CD4-positive, alpha-beta T cell treated with Interleukin-21 for 1 hour (primary cell): ENCODE results near the gene GLTP.
A peak's percentile ranks its signal among the peaks of the same experiment; 100 is the strongest.
"Not testable (repeated sequence)": the region's sequence is repeated elsewhere in the genome, so short reads cannot be mapped to it uniquely, and the experiment has no call there.

Experiments
- DNase-seq: peaks from one replicate; pipeline ENCODE4 v3.0.0-alpha.2; 2020

The GLTP gene

DNA sequence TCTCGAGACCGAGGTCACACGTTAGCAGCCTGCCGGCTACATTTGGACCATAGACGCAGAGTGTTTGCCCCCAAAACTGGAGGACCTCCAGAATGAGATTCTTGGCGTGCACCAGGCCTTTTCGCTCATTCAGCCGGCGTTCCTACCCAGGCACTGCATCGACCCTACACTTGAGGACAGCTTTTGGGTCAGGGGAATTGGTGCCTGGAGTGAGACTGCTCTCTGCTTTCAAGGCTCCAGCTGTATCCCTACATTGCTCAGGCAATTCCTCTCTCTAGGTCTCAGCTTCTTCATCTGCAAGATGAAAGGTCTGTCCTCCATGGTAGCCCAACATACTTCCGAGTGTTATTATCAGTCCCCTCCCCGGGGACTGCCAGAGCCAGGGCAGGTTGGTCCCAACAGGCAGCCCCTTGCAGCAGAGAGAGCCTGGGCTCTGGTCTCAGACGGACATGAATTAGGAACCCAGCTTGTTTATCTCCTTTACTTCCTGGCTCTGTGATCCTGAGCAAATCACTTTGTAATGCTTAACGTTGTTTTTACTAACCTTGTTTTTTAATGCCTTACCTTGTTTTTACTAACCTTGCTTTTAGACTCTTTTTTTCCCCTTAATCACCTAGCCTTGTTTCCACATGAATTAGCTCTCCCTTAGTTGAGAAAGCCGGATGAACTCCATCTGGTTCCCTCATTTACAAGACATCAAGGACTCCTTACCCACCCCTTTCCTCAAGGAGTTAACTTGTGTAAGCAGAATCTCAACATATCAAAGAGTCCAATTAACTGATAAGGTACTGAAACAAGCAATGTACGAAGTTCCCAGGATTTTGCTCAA lies 20.6 kb upstream of the GLTP start:
- no peak for DNase-seq

DNA sequence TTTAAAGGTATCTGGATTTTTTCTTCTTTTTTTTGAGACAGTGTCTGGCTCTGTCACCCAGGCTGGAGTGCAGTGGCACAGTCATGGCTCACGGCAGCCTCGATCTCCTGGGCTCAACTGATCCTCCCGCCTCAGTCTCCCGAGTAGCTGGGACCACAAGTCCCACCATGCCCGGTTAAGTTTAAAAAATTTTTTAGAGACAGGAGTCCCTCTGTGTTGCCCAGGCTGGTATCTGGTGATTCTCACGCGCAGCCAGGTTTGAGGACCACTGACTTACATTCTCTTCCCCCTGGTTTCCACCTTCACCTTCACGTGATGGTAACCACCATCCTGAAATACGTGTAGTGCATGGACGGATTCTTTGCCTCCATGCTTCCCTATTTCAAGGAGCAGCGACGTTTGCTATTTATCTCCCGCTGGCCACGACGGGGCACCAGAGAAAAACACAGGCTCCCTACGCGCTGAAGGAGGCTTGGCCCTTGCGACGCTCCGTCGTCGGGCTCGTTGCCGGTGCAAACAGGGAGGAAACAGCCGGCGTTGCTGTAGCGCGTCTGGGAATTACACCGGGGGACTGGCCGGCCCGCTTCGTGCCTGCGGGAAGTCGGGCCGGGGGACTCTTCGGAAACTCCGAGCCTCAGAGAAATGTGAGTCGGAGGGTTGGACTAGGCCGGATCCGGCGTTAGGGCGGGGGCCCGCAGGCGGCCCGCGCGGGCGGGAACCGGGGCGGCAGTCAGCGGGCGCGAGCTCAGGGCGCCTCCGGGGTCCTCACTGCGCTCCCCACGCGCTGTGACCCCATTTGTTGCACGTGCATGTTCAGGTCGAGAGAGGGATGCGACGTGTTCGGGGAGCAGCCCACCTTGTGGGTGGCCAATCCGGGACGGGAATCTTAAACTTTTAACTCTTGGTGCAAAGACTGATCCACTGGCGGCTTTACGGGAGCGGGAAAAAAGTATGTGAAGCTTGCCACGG lies 19.7 kb upstream of the GLTP start, which contains the start of gene TCHP:
TCHP (plus strand) TSS at position 492 of the 969 bp plus-strand sequence. CDS start 2,753 bp downstream, outside the sequence.
- peak; percentile 82 for DNase-seq

DNA sequence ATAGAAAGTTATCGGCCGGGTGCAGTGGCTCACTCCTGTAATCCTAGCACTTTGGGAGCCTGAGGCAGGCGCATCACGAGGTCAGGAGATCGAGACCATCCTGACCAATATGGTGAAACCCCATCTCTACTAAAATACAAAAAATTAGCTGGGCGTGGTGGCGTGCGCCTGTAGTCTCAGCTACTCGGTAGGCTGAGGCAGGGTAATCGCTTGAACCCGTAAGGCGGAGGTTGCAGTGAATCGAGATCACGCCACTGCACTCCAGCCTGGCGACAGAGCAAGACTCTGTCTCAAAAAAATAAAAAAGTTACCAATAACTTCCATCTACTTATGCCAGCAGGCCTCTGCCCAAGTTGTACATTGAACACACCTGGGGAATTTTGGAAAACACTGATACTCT lies 19.0 kb upstream of the GLTP start:
- not testable (repeated sequence) for DNase-seq

DNA sequence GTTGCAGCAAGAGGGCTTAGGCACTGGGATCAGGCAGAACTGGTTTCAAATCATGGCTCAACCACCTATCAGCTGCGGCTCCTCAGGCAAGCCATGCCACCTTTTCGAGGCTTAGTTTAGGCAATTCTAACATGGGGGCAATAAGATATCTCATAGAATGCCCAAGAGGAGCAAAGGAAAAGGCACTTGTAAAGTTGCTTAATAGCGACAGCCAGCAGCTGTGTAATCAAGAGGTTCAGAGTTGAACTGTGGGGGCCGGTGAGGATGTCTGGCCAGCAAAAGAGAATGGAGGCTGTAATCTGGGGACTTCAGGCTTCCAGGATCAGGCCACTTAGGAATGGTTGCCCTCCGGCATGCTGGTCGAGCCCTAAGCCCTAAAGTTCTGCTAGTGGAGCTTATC lies 16.7 kb upstream of the GLTP start:
- no peak for DNase-seq

DNA sequence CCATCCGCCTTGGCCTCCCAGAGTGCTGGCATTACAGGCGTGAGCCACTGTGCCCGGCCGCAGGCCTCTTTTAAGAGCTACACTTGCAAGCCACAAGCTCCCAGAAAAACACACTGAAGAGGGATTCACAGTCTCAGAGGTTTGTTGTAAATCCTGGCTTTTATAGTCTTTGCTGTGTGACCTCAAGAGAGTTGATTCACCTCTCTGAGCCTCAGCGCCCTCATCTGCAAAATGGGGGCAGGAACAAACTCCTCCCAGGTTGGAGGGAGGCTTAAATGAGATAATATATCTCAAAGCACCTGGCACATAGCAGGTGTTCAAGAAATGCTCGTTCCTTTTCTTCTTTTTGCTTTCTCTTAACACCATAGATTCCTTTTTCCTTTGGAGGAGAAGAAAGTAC lies 15.8 kb upstream of the GLTP start:
- no peak for DNase-seq

DNA sequence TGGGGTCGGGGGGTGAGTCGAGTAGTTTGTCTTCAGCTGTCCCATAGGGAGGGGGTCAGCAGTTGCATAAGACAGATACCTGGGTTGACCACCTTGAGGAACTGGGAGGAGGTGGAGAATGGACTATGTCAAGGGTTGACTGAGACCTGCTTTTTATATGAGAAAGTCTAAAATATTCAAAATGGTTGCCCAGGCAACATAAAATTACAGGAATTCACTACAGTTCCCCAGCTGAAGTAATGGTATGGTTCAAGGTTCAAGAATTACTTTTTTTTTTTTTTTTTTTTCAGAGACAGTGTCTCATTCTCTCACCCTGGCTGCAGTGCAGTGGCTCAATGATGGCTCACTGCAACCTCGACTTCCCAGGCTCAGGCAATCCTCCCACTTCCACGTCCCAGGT lies 14.6 kb upstream of the GLTP start:
- DNase-seq: no peak

DNA sequence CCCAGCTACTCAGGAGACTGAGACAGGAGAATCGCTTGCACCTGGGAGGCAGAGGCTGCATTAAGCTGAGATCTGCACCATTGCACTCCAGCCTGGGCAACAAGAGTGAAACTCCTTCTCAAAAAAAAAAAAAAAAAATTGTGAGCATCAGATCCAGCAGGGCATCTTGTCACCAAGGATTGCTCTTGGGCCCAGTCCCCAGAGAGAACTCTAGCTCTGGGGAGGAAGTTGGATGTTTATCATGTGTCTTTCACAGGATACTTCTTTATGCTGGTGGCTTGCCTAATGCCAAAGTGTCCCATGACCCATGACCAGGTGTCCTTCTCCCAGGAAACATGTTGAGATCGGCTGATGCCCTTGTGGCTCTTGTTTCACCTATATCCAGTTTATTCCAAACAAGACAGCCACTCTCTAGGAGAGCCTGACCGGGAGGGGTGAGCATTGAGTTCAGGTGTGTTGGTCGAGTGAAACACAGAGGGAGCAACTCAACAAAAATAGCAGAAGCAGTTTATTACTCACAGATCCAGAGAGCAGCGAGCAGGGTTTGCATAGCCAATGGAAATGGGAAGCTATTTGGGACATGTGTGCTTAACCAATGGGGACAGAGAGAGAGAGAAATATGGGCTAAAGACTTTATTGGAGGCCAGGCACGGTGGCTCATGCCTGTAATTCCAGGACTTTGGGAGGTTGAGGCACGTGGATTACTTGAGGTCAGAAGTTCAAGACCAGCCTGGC lies 13.1 kb upstream of the GLTP start:
- no peak for DNase-seq

DNA sequence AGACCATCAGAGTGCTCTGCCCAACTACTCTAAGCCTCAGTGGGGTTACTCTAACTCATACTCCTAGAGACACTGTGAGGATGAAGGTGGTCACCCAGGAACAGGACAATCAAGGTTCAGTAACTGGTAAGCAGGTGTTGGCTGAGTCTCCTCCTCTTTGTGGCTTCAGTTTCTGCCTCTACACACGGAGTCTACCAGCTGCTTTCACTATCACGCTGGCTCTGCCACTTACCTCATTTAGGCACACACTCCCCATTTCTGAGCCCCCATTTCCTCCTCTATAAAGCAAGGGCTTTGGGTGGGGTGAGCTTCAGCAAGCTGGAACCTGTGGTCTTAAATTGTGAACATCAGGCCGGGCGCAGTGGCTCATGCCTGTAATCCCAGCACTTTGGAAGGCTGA lies 12.4 kb upstream of the GLTP start:
- peak; percentile 51 for DNase-seq

DNA sequence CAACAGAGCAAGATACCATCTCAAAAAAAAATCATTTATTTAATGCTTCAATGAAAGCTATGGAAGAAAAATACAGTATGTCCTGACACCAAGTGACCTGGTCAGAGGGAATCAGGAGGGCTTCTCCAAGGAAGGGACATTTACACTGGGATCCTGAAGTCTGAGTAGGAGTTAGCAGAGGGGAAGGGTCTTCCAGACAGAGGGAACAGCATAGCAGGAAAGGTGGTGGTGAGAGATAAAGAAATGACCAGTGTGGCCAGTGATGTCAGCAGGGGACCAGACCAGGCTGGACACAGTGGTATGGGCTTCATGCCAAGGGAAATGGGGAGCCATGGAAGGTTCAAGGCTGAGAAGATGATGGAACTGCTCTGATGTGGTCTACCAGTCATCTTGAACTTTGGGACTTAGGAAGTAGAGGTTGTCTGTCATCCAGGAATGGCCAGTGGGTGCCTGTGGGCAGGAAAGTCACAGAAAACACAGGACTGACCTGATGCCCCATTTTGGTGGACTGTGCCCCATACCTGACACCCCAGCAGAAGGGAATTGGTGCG lies 11.9 kb upstream of the GLTP start:
- DNase-seq: no peak

DNA sequence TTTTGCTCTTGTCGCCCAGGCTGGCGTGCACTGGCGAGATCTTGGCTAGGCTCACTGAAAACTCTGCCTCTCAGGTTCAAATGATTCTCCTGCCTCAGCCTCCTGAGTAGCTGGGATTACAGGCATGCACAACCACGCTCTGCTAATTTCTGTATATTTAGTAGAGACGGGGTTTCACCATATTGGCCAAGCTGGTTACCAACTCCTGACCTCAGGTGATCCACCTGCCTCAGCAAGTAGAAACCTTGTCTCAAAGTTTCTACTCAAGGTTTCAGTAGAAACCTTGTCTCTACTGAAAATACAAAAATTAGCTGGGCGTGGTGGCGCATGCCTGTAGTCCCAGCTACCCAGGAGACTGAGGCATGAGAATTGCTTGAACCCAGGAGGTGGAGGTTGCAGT lies 11.4 kb upstream of the GLTP start:
- DNase-seq: not testable (repeated sequence)

DNA sequence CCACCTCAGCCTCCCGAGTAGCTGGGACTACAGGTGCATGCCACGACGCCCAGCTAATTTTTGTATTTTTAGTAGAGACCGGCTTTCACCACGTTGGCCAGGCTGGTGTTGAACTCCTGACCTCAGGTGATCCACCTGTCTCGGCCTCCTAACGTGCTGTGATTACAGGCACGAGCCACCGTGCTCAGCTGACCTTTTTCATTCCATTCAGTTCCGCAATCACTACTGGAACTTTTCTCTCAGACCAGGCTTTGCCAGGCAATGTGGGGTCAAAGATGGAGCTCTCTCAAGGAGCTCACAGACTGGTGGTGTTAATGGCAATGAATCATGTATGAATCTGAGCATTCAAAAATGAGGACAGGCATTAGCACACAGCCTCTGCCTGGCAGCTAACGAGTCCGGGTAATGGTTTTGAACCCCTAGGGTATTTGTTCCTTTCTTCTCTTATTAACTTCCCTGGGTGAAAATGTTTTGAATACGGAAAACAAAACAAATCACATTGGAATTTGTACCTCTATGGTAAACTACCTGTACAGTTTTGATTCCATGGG lies 10.4 kb upstream of the GLTP start:
- DNase-seq: no peak

DNA sequence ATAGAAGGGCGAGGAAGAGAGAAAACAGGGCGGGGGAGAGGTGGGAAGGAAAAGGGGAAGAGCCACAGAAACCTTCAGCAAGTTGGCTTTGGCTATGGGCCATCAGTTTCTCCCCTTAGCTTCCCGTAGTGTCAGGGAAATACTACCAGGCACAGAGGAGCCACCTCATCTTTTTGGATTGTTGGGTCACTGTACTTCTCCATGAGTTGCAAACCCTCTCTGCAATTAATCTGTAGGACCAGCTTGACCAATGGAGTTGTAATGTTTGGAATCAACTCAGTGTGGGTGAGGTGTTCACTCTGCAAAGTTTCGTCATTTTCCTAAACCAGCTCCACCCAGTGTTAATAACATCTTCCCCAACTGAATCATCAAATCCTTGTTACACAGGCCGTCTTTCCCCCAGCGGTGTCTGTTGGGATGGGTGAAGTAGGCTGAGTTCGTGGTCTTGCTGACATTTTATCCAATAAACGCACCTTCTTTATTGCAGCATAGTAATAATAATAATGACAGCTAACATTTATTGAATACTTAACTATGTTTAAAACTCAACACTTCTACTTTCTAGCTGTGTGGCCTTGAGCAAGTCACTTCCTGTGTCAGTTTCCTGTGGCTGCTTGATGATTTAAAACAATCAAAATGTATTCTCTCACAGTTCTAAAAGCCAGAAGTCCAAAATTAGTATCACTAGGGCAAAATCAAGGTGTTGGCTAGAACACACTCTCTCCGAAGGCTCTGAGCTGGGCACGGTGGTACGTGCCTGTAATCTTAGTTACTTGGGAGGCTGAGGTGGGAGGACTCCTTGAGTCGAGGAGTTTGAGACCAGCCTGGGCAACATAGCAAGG lies 8.1 kb upstream of the GLTP start:
- peak; percentile 58 for DNase-seq

DNA sequence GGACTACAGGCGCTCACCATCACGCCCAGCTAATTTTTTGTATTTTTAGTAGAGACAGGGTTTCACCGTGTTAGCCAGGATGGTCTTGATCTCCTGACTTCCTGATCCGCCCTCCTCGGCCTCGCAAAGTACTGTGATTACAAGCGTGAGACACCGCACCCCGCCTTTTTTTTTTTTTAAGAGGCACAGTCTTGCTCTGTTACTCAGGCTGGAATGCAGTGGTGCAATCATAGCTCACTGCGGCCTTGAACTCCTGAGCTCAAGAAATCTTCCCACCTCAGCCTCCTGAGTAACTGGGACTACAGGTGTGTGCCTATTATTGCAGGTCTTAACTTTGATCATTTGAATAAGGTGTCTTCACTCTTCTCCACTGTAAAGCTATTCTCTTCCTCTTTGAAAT lies 5.3 kb upstream of the GLTP start:
- DNase-seq: no peak

DNA sequence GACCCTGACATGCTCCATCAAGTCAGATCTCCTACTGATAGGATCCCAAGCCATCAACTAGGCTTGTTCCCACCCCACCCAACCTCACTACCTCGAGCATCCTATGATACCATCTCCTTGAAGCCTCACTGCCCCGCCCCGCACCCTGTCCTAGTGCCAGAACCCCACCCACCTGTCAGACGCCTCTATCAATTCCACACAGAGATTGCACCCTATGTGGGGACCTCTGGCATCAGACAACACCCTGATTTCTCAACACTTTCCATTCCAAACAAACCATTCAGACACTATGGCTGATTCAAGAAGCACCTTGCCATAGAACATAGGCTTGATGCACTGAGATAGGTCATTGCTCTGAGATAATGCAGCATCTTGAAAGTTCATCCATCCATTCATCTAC lies 3.1 kb upstream of the GLTP start:
- DNase-seq: no peak

DNA sequence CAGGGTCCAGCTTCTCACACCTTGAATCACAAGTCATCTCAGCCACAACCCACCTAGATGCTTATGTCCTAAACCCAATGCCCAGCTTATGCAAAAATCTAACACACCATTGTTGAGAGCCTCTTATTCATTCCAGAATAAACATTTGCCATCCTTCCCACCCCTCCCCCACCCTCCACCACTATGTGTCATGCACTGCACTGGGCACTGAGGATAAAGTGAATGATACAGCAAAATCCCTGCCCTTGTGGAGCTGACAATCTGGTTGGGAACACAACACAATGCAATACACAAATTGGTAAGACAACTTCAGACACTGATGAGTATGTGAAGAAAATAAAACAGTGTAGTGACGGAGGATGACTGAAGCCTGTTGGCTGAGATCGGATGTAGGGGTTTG lies 1.4 kb upstream of the GLTP start:
- no peak for DNase-seq

DNA sequence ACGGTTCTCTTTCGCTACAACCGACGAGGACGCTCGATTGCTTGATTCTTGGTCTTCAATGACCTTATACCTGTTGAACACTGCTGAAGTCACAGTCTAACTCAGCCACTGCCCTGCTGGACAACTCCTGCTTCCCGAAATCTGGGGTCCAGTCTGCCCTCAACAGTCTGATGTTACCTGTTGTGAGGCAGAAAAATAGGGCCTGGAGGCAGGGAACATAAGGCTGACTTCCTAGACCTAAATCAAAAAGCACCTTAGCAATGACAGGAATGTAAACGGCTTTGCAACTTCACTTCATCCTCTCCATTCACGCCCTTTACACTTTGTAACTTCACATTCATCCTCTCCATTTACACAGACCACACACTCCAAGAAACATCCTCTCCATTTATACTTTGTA lies 597 bp upstream of the GLTP start:
- DNase-seq: no peak

DNA sequence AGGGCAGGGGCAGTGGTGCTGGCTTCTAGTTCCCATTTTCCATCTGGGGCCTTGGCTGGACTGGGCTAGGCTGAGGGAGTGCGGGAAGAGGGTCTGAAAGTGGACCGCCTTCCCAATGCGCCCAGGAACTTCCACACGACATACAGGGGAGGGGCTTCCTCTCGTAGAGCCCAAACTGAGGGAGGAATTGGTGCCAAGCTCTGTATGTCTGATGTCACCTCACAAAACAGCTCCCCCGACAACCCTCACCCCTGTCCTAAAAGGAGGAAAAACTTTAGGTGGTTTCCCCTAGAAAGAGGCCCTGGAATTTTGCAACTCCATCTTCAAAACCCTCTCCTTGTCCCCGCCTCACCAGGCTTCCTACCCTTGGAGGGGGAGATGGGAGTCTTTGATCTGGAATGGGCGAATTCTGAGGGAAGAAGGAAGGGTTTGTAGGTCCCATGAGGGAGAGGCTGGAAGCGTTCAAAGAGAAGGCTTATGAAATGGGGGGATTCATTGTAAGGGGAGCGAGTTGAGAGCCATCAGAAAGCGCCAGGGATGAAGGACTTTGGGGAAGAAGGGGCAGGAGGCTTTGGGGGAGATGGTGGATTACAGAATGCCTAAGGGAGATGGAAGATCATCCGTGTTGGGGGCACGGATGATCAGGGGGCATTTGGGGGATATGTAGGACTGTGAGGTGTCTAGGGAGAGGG lies 844 bp downstream of the GLTP start:
- peak; percentile 18 for DNase-seq

DNA sequence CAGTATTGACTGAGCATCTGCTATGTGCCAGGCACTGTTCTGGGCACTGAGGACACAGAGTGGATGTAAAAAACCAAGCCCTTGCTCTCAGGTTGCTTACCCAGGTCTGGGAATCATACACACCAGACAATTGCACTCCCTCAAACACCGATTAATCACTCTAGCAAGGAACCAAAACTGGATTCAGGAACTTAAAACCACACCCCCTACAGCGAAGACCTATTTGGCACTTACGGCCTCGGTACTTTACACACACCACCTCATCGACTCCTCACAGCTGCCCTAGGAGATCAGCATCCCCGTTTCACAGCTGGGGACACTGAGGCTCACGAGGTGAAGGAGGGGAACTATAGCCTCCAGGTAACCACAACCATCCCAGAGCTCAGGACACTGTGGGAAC lies 1.6 kb downstream of the GLTP start:
- no peak for DNase-seq

DNA sequence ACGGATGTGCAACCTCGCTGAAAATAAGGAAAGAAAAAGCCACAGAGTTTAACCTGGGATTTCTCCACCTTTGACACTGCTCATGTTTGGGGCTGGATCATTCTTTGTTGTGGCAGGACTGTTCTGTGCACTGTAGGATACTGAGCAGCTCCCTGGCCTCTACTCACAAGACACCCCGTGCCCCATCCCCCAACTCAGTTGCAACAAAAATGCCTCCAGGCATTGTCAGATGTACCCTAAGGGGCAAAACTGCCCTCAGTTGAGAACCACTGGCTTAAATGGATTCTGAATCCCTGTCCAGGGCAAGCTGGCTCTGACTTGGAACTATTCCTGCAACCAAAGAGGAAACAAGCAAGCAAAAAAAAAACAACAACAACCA lies 2.1 kb downstream of the GLTP start:
- no peak for DNase-seq

DNA sequence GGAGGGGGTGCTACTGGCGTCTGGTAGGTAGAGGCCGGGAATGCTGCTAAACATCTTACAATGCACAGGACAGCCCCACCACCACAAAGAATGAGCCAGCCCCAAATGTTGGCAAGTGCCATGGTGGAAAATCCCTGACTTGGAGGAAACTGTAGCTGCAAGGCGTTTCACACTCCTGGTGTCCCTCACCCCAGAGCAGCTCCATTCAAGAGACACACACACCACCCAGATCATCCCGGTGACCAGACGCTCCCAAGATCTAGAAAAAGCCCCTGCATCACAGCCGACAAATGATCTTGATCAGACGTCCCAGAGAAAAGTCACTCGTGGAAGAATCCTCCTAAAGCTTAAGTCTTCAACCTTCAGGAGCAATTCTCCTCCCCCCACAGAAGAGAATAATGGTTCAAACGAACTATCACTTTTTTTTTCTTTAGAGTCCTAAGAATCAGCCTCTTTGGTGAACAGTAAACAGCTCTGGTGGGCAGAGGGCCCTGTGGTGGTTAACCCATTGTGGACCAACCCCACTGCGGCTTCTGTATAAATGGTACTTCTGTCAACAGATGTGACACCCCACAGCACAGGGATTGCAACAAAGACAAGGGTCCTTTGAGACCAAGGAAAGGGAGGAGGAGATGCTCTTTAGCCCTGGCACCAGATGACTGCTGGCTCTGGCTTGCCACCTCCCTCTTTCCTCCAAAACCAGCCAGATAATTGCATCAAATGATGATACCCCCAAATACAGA lies 2.7 kb downstream of the GLTP start:
- no peak for DNase-seq
